ENCODE data around the gene GSK3B.

The GSK3B gene
- total RNA-seq = 111 reads per million, percentile 84 among the genes with 10 or more reads in this experiment

- peak; percentile 73 for DNase-seq
Observed at GRCh38 chr3:120093911-120094775, at the start of gene GSK3B. Gene GSK3B (minus strand): TSS chr3:120094447. CDS start chr3:120093434, 1,013 bp downstream.

DNA sequence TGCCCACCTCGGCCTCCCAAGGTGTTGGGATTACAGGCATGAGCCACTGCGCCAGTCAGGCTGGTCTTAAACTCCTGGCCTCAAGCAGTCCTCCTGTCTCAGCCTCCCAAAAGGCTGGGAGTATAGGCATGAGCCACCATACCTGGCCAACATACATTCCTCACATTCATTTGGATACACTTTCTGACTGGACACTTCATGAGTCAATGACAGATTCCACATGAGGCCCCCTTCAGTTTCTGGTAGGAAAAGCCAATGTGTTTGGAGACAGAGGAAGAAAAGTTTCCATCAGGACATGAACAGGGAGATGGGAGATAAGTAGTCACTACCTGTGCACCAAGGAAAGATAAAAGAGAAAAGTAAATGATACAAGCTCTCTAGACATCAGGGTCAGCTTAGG is 49.4 kb upstream of the GSK3B start:
- DNase-seq = no peak

GRCh38 chr3:120142236-120142635 is 48.0 kb upstream of the GSK3B start:
- DNase-seq = no peak

GRCh38 chr3:120140098-120140742 is 46.0 kb upstream of the GSK3B start:
- no peak for DNase-seq

GRCh38 chr3:120139140-120139539 is 44.9 kb upstream of the GSK3B start:
- no peak for DNase-seq

DNA sequence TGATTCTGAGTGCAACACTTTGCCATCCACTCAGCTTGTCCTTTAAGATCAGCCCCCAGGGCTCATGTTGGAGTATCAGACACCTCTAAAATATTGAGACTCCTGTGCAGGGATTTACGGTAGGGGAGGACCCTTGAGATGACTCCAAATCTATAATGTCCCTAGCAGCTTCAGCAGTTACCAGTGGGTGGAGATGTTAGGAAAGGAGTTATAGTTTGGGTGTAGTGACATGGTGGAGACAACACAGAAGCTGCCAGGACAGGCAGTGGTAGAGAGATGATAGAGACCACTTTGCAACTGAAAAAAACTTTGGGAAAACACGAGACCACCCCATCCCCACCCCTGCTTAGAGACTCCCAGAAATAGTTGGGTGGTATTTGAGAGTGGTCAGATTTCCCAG is 43.3 kb upstream of the GSK3B start:
- DNase-seq = no peak

GRCh38 chr3:120130656-120131055 is 36.4 kb upstream of the GSK3B start:
- no peak for DNase-seq

DNA sequence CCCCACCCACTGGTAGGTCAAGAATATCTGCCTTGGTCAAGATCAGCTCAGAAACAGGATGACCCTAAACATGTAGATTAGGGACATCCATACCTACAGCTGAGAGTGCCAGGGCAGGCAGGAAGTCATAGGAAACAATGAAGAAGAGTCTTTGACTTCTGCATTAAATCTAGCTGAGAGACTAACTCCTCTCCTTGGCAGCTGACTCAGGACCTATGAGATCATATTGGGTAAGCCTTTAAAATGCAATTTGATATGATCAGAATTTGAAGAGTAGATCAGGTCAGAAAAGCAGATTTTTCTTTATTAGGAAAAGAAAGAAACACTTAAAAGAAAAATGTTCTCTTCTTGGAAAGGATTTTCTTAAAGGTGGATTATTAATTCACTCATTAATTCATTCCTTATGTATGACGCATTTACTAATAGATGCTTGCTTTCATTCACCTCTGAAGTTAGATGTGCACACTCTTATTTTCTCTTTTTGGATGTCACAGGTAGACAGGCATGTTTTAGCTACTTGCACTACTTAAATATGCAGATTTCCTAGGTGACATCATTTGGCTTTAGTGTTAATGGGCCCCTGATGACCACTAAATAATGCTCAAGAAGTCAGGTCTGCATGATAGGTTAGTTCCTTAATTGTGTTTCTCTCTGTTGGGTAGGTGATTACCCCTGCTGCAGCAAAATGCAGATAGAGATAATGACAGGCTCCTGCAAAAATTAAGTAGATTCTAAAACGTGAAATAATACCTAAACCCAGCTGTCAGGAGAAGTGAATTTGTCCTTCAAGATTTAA is 35.7 kb upstream of the GSK3B start:
- DNase-seq = no peak

DNA sequence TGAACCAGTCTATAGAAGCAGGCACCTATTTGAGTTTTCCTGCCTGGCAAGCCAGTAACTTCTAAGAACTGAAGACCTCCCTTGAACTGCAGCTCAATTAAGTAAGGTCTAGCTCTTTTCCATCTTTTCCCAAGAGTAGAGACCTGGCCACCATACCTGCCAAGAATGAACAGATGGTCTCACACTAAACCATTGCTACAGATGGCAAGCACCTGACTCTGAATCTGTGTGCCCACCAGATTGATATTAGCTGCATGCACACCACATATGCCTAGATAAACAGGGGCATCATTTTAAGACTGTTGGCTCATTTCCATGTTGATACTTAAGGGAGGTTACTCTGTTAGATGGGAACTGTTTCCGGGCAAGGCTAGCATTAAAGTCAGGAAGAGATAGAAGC is 34.8 kb upstream of the GSK3B start:
- no peak for DNase-seq

DNA sequence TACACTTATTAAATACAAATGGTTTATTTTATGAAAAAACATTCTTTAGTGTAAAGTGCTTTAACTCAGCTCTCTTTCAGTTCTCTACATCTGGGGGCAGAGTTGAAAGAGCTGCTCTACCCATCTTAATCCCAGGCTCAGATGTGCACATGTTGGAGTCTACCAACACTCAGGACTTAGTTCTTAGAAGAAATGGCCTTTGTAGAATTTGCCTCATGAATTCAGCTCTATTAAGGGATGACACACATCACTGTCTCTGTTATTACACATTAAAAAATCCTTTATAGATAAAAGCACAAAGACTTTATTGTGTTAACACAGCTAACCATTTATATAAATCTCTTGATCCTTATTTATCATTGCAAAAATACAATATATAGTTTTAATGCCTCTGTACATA is 31.7 kb upstream of the GSK3B start:
- DNase-seq = no peak

DNA sequence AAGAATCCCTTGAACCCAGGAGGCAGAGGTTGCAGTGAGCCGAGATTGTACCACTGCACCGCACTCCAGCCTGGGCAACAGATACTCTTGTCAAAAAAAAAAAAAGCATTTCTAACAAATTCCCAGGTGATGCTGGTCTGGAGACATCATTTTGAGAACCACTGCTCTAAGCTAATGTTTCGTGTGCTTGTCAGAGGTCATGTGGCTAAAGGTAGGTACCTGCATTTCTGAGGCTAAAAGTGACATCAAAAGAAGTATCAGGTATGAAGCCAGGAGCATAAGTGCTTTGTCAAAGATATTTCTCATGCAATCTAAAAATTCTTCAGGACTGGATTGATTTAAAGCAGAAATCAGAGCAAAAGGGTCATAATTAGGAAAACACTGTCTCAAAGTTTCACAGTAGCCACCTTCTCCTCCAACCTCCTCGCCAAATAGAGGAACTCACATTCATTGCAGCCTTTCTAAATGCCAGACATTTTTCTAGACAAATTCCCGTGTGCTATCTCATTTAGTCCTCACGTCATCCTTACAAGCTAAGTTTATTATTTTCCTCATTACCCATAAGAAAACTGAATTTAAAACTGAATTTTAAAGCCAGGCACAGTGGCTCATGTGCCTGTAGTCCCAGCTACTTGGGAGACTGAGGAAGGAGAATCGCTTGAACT is 25.7 kb upstream of the GSK3B start:
- DNase-seq = no peak

GRCh38 chr3:120114981-120115380 is 20.7 kb upstream of the GSK3B start:
- DNase-seq = no peak

GRCh38 chr3:120114376-120114775 is 20.1 kb upstream of the GSK3B start:
- no peak for DNase-seq

GRCh38 chr3:120113128-120114116 is 19.2 kb upstream of the GSK3B start:
- DNase-seq = no peak

- DNase-seq = no peak
Observed at GRCh38 chr3:120111898-120112297, 17.7 kb upstream of the GSK3B start.

DNA sequence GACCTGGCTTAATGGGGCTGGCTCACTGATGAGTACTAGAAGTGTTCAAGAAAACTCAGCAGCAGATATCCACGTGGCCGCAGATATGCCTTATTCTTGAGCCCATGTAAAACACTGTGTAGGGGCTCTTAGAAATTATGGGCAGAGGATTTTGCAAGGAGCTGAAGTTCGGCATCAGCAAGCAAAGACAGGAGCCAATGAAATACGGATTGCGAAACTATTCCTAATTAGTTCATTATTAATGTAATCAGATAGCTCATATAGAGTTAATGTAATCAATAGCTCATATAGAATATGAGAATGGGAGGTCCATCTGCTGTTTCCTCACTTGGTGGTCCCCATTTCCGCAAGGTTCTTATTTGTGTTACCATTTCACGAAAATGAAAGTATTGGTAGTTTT is 9.0 kb upstream of the GSK3B start:
- no peak for DNase-seq

DNA sequence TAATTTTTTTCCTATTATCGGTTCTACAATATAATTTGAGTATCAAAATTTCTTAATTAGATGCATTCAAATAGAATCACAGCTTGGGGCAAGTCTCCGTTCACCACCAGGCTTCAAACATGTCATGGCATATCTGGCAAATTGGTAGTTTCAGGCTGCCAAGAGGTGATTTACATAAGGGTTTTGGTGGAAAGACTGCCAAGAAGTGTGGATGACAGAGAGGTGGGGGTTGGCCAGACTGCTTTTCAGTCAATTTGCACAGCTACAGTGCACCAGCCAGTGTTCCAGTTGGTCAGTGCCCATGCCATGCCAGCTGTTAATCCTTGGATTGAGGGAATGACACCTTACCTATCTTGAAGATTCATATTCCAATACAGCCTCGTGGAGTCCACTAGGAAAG is 8.4 kb upstream of the GSK3B start:
- no peak for DNase-seq

DNA sequence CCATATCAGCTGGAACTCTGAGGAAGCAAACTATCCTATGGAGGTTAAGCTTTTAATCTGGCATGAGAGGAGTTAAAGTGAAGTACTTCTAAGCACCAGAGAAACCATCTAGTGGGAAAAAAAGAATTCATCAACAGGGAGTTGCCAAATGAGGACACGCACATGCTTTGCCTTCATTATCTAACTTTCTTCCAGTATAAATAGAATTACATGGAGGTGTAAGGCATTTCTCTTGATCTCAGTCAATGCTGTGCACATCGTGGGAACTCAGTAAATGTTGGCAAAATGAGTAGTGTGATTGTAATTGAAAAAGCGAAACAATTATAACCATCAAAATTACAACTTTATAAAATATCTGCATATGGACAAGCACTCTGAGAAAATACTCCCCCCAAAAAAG is 8.0 kb upstream of the GSK3B start:
- no peak for DNase-seq

DNA sequence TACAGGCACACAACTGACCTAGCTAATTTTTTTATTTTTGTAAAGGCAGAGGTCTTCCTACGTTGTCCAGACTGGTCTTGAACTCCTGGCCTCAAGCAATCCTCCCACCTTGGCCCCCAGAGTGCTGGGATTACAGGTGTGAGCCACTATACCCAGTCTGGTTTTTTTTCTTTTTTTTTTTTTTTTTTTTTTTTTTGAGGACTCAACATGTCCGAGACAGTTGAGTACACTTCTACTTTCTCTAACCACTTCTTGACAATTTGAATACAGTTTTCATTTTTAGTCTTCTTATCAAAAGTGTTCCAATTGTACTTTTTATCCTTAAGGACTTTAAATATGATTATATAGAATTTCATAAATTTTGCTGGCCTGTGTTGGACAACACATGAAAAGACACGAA is 7.4 kb upstream of the GSK3B start:
- no peak for DNase-seq

DNA sequence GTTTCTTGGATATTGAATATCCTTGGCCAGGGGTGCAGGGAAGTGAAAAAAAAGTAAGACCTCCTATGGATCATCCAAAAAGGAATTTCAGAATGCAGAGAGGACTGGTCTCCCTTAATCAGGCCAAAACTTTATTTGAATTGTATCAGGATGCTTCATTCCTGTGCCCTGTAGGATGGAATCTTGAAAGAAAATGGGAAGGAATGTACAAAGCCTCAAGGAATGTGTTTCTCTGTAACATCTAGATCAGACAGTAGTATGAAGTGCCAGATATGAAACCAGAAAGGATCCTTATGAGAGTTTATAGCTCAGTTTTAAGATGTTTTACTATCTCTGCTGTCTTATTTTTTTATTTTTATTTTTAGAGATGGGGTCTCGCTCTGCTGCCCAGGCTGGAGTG is 6.5 kb upstream of the GSK3B start:
- no peak for DNase-seq

DNA sequence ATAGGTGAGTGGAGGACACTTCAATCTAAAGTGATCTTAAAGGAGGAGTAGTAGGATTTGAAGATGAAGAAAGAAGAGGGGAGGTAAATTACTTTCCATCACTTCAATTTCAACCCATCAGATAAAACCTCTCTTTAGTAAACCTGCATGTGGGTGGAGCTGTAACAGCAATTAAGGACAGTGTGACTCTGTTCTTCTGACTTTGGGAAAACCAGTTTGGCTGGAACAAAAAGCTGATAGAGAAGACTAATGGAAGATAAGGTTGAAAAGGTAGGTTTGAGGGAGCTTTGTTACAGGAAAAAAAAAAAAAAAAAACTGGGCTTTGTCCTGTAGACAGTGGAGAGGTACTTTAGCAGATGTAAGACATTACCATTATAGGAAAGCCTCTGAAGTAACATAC is 4.5 kb upstream of the GSK3B start:
- no peak for DNase-seq

GRCh38 chr3:120095979-120096426 is 1.8 kb upstream of the GSK3B start:
- no peak for DNase-seq
